ENCODE measurements around the gene KIF26B.

KIF26B gene

DNA sequence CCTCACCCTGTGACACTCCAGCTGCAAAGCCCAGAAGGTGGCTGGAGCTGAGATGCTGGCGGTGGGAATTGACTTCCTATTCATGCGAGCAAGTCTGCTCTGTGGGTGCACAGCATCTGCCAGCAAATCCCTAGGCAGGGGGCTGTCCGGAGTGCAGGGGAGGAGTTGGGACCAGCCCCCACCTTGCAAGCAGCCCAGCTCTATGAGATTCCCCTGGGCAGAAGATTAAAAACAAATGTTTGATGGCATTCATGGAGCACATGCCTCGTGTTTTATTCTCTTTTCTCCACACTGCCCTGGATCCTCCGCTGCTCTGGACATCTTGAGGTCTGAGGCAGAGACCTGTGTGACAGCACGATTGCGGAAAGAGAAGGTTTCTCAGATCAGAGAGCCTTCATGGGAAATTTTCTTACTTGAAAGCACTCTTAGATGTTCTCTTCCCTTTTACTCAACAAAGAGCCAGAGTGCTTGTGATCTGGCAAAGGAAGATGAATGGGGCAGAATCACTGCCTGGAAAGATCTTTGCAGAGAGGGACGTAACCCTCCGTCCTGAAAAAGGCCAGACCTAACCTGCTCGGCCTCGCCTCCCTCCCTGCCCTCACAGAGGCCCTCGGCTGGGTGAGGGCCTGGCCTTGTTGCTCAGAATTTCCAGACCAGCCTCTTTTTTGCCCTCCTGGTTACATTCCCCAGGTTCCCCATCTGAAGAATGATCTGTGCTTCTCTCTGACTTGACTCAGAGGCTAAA, 597.1 kb downstream of the KIF26B start:
- peak; percentile 54 for DNase-seq (ENCODE audit: low read depth)

DNA sequence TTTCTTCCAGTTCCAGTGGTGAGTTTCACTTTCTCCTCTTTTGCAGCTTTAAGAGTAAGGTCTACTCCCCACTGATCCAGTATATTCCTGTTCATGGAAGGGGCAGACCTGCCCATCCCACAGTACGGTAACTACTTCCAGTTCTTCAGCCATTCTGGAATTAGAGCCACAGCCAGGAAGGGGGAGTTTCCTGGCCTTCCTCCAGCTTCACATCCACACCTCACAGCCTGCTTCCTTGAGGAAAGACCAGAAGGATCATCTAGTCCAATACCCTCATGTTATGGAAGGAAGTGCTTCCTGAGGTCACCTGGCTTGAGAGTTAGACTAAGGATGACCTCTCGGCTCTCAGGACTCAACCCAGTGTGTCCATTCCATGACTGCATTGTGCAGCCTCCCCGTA, 597.8 kb downstream of the KIF26B start:
- no peak for DNase-seq (ENCODE audit: low read depth)

- DNase-seq (ENCODE audit: low read depth): no peak
Observed at GRCh38 chr1:245753807-245754206, 599.0 kb downstream of the KIF26B start.

DNA sequence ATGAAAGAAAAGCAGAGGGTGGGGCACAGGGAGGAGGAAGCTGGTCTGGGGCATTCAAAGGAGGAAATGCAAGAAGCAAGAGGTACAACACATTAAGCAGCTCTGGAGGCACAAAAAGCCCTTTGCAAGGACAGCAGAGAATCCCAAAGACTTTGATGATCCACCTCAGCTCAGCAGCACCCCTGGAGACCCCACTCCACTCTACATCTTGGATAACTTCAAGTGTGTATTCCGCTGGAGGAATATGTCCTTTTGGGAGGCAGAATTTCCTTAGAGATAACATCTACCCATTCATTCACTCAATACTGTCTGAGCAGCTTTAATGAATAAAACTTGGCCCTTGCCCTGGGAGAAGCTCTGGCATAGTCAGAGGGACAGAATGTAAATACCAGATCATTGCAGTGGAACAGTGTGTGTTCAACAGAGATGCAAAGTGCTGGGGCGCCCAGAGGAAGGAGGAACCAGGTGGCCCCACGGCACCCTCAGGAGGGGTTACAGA, 599.7 kb downstream of the KIF26B start:
- DNase-seq (ENCODE audit: low read depth): no peak
